Measurements from ENCODE around the gene RAP1A.

The RAP1A gene

GRCh38 chr1:111733992-111734341 lies 114.4 kb downstream of the RAP1A start:
- DNase-seq: no peak
- Histone ChIP-seq H3K27me3 (replicated peaks) (no peaks in the 10 kb centered on the region), H3K36me3 (replicated peaks) (no peaks in the 10 kb centered on the region), H3K27ac (peak overlapping the region; percentile 10), H3K4me3 (ENCODE audit: low read depth, low read length) (no peak overlapping the region)
- in situ Hi-C loops (cut with HindIII; ENCODE audit: low pct_ligation_motif_present, low sequenced_read_pairs): no loop called here
- TF ChIP-seq CTCF (IDR thresholded peaks at IDR 0.05; ENCODE audit: low read depth, low read length, missing control alignments): no peak

- in situ Hi-C loops (cut with HindIII; ENCODE audit: low pct_ligation_motif_present, low sequenced_read_pairs): no loop called here
- Histone ChIP-seq H3K36me3 (replicated peaks) (no peaks in the 10 kb centered on the region), H3K27ac (no peak overlapping the region), H3K27me3 (replicated peaks) (no peaks in the 10 kb centered on the region), H3K4me3 (ENCODE audit: low read depth, low read length) (no peak overlapping the region)
- no peak for DNase-seq
- TF ChIP-seq CTCF (IDR thresholded peaks at IDR 0.05; ENCODE audit: low read depth, low read length, missing control alignments): no peak
These were observed 114.8 kb downstream of the RAP1A start for GRCh38 chr1:111734426-111734825.

- no peak overlapping the region for H3K4me3 ChIP-seq (ENCODE audit: low read depth, low read length)
- DNase-seq: no peak
- no peaks in the 10 kb centered on the region for H3K27me3 ChIP-seq (replicated peaks)
These were observed 115.3 kb downstream of the RAP1A start for GRCh38 chr1:111734856-111735255.

GRCh38 chr1:111735321-111735720 lies 115.7 kb downstream of the RAP1A start:
- Histone ChIP-seq H3K27me3 (replicated peaks) (no peaks in the 10 kb centered on the region), H3K27ac (no peak overlapping the region), H3K36me3 (replicated peaks) (no peaks in the 10 kb centered on the region), H3K4me3 (ENCODE audit: low read depth, low read length) (no peak overlapping the region)
- in situ Hi-C loops (cut with HindIII; ENCODE audit: low pct_ligation_motif_present, low sequenced_read_pairs): no loop called here
- DNase-seq: no peak
- TF ChIP-seq CTCF (IDR thresholded peaks at IDR 0.05; ENCODE audit: low read depth, low read length, missing control alignments): no peak

More at GRCh38 chr1:111734856-111735255, 115.3 kb downstream of the RAP1A start:
- H3K27ac ChIP-seq: no peak overlapping the region
- H3K36me3 ChIP-seq (replicated peaks): no peaks in the 10 kb centered on the region
- in situ Hi-C loops (cut with HindIII; ENCODE audit: low pct_ligation_motif_present, low sequenced_read_pairs): no loop called here
- no peak for TF ChIP-seq CTCF (IDR thresholded peaks at IDR 0.05; ENCODE audit: low read depth, low read length, missing control alignments)

- no peaks in the 10 kb centered on the region for H3K36me3 ChIP-seq (replicated peaks)
- in situ Hi-C loops (cut with HindIII; ENCODE audit: low pct_ligation_motif_present, low sequenced_read_pairs): no loop called here
- TF ChIP-seq CTCF (IDR thresholded peaks at IDR 0.05; ENCODE audit: low read depth, low read length, missing control alignments): no peak
- H3K27ac ChIP-seq: no peak overlapping the region
- no peaks in the 10 kb centered on the region for H3K27me3 ChIP-seq (replicated peaks)
- no peak for DNase-seq
- H3K4me3 ChIP-seq (ENCODE audit: low read depth, low read length): no peak overlapping the region
These were observed 116.4 kb downstream of the RAP1A start for GRCh38 chr1:111735858-111736544.
